ENCODE data around the gene TNFSF4.
"Not testable (repeated sequence)": the region's sequence is repeated elsewhere in the genome, so short reads cannot be mapped to it uniquely, and the experiment has no call there.

The TNFSF4 gene

DNA sequence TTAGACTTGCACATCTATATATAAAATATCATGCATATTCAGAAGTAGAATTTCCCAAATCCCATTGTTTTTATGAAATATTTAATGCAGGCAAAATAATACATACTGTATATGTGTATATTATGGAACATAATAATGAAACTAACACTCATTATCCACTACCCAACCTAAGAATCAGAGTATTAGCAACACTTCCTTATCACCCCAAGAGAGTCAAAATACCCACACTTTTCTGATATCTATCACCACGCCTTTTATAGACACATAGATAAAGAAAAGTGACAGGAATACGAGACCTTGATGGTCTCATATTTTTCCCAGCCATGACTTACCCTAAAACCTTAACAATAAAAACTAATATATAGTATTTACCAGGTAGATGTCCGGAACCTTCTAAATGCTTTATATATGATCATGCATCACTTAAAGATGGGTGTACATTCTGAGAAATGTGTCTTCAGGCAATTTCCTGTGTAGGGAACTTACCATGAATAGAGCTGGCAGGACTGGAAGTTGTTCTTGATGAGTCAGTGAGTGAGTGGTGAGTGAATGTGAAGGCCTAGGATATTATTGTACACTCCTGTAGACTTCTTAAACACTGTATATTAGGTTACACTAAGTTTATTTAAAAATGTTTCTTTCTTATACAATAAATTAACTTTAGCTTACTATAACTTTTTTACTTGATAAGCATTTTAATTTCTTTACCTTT, 45.5 kb downstream of the TNFSF4 start:
- DNase-seq: no peak

DNA sequence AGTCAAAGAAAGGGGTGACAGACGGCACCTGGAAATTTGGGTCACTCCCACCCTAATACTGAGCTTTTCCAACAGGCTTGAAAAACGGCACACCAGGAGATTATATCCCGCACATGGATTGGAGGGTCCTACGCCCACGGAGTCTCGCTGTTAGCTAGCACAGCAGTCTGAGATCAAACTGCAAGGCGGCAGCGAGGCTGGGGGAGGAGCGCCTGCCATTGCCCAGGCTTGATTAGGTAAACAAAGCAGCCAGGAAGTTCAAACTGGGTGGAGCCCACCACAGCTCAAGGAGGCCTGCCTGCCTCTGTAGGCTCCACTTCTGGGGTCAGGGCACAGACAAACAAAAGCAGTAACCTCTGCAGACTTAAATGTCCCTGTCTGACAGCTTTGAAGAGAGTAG, 53.2 kb downstream of the TNFSF4 start:
- DNase-seq: not testable (repeated sequence)

DNA sequence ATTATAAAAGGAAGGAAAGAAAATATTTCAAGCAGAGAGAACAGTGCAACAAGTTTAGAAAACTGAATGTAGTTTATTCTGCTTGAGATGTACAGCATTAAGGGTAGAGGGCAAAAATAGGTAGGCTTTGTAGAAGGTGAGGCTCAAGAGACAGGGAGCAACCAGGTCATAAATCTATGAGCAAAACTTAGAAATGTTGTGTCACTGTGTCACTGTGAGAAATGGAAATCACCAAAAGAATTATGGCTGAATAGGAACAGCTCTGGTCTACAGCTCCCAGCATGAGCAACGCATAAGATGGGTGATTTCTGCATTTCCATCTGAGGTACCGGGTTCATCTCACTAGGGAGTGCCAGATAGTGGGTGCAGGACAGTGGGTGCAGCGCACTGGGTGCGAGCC, 53.6 kb downstream of the TNFSF4 start:
- no peak for DNase-seq

DNA sequence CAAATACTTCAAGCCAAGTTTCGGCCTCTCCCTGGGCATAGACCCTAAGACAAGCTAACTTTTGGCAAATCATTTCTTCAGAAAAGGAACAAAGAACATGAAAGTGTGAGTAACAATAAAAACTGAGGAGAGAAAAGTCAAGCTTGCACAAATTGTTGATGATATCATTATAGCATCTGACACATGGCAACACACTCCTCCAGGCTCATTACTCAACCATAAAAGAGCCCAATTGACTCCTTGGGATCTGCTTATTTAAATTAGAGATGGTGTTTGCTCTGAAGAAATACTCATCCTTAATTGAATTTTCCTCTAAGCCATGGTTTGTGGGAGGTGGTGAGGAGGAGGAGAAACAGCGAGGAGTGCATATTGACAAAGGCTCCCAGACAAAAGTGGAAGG, 54.5 kb downstream of the TNFSF4 start:
- no peak for DNase-seq

DNA sequence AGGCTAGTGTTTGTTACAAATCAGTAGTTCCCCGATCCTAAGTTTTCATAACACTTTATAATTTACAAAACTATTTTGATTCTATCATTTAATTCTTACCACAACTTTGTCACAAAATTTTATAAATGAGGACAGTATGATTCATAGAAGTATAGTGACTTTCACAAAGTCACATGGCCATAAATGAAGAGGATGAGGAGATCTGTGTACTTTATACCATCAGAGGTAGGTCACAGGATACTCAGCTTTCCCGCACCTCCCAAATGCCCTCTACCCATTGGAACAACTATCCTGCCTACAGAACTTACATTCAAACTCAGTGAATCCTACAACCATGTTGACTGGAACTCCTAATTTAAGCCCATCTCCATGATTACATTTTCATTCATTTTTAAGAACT, 56.3 kb downstream of the TNFSF4 start:
- no peak for DNase-seq

DNA sequence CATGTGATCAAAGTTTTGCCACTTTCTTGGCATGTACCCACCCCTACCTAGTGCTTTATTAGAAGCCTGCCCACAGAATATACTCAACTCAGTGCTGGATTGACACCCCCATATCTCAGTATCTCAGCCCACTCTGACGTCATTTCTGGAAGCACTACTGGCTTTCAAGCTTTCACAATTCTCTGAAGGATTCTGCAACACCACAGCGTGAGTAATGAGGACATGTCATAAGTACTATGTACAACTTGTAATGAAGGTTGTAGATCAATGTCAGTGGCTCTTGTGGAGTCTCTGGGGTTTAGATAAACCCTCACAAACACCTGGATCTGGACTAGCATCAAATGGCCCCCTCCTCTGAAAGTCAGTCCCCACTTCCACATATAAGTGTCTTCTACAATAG, 57.2 kb downstream of the TNFSF4 start:
- DNase-seq: no peak

DNA sequence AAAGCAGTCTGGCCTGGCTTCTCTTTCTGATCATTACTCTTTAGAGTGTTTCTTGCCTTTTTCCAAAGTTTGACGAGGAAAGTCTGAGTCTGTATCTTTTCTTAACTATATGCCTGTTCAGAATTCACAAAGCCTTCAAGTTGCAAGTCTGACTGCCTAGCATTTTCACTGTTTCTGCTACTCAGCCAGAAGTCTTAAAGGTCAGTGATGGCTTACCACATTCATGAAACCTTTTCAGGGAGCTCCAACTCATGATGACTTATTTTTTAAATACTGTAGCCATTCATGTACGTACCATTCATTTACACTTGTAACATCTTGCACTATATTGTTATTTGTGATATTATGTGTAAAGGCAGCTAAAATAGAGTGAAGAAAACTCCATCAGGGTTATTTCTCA, 58.2 kb downstream of the TNFSF4 start:
- no peak for DNase-seq

DNA sequence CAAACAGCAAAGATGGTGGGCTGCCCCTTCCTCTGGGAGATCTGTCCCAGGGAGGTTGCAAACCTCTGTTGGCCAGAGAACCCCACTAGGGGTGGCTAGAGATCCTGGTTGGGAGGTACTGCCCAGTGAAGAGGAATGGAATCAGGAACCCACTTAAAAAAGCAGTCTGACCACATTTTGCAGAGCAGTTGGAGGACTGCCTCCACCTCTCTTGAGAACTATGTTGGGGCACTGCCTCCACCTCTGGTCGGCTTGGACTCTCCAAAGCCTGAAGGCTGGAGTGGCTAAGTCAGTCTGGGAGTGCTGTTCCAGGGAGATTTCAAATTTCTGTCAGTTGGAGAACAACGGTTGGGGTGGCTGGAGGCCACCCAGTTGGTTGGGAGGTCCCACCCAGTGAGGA, 58.6 kb downstream of the TNFSF4 start:
- no peak for DNase-seq

DNA sequence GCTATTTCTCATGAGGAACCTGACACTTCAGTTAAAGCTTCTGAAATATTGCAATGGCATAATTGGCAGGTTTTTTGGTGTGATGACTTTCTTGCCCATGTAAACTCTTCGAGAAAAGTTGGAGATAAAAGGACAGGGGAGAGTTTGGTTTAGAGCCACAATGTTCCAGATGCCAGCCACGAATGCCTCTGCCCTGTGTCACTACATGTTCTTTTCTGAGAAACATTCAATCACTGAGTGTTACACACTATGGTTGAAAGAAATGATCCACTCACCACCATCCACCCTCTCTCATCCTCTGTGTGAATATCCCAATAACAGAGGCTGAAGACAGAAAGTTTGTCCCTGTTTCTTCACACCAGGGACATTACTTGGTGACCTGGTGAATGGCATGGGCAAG, 66.4 kb downstream of the TNFSF4 start:
- no peak for DNase-seq

DNA sequence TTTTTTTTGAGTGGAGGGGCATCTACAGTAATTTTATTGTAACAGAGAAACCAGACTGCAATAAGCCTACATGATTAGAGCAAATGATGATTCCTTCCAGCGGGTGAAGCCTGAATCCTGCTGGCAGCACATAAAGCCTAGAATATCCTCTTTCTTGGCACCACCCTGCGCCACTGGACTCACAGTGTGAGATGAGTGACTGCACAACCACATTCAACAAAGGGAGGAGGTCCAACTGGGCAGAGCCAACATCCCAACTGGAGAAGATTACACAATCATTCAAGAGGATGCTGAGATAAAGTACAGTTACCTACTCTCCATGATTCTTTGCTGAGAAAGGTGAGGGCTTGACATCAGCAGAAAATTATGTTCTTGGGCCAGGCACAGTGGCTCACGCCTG, 67.4 kb downstream of the TNFSF4 start:
- DNase-seq: no peak

DNA sequence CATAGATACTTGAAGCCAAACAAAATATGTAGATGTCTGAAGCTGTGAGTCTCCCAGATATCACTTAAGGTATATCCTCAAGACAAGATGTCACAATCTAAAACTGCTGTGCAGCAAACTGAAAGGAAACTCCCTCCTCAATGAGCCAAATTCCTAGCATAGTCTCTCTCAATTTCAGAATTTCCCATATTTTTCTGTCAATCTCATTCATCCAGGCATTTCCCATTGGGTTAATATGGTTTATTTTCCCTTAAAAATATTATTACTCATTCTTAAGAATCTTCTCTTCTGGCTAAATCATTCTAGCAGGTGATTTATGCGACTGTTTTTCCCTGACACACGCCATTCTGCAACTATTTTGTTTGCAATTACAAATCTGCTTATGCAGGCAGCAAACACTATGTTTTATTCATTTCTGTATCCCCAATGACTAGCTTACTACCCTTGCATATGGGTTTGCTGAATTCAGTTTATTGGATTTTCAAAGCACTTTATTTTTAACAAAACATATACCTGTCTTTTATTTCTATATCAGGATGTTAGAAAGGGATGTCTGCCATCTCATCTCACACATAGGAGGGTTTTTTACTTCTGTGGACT, 69.9 kb downstream of the TNFSF4 start:
- no peak for DNase-seq

DNA sequence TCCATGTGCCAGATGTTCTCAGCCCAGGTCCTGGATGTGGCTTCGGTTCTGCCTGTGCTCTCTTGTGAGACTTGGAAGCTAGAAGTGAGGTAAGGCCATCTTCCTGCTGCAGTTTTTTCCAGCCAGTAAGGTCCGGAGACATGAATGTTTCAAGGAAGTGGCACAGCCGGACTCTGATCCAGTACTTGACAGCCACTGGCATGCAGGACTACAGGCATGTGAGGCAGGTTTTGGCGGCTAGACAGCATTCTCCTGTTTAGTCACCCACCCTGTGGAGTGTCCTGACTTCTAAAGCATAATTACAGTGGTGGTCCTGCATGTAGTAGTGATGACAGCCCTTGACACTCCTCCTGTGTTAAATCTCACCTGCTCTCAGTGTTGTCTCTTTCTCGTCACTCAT, 72.3 kb downstream of the TNFSF4 start:
- DNase-seq: no peak

DNA sequence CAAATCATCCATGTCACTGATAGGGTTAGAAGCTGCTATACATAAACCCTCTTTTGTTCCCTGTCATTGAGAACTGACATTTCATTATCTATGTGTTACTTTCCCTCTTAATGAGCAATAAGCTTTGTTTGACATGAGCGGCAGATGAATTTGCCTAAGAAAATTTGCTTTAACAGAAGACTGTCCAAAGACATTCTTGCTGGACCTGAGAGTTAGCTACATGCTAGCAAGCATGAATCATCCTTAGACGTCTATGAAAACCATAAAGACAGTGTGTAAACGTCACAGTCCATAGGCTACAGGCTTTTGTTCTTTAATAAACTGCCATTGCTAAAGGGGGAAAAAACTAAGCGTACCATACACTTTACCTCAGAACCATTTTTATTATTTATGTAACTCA, 73.1 kb downstream of the TNFSF4 start:
- DNase-seq: no peak

All from CD4-positive, alpha-beta T cell treated with Interferon gamma for 1 hour (primary cell).